Measurements from ENCODE around the gene GRK6.

The GRK6 gene

DNA sequence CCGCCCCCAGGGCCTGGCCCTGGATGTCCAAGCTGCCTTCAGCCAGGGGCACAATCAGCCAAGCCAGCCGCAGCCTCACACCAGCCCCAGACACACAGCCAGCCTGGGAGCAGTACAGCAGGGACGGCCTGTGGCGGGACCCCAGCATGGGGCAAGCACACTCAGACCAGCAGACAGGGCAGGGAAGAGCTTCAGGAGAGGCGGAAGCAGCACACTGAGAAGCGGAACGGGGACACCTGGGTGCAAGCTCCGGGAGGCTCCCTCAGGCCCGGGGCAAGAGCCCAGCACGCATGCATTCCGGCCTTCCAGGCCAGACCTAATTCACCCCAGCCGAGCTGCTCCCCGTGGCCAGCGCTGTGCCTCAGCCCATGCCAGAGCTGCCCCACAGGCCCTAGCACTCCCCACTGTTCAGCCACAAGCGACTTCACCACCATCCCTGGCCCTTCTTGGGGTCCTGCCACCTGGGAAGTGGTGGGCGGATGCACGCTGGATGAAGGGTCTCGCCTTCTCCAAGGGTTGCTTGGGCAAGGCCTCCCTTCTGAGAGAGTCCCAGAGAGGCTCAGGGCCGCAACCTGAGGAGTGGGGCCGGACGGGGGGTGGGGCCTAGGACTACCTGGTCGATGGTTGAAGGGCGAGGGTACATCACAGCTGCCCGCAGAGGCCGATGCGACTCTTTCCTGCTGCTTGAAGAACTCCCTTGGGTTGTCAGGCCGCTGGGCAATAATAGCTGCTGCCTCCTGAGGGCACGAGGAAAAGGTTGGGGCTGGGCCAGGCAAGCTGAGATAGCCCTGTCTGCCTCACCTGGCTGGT, 33.5 kb downstream of the GRK6 start:
- TF ChIP-seq ZFX (IDR thresholded peaks at IDR 0.05; ENCODE audit: borderline replicate concordance), result no peak
- TF ChIP-seq, protein P1, sequence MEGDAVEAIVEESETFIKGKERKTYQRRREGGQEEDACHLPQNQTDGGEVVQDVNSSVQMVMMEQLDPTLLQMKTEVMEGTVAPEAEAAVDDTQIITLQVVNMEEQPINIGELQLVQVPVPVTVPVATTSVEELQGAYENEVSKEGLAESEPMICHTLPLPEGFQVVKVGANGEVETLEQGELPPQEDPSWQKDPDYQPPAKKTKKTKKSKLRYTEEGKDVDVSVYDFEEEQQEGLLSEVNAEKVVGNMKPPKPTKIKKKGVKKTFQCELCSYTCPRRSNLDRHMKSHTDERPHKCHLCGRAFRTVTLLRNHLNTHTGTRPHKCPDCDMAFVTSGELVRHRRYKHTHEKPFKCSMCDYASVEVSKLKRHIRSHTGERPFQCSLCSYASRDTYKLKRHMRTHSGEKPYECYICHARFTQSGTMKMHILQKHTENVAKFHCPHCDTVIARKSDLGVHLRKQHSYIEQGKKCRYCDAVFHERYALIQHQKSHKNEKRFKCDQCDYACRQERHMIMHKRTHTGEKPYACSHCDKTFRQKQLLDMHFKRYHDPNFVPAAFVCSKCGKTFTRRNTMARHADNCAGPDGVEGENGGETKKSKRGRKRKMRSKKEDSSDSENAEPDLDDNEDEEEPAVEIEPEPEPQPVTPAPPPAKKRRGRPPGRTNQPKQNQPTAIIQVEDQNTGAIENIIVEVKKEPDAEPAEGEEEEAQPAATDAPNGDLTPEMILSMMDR (IDR thresholded peaks at IDR 0.05), result no peak
- no peak overlapping the region for H3K27ac ChIP-seq

DNA sequence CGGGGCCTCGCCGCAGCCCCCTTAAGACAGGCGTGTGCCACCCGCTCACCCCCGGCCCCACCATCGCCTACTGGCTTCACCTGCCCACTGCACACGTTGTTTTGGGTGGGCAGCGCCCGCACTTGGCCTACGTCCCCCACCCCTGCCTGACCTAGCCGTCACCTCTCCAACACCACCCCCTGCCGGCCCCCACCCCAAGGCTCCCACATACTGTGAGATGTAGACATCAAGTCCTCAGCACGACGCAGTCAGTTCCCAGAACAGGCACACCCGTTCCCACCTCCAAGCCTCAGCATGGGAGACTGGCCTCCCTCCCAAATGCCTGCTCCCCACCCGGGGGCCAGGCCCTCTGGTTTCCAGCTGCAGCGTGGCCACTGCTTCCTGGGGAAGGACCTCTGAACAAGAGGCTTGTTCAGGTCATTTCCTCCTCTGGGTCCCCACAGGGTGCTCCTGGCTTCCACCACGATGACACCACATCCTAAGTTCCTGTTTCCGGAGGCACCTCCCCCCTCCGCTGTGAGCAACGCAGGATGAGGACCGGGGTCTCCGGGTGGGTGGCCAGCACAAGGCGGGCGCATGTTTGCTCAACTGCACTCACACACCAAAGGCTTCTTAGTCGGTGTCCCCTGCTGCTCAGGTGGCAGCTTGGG, 35.7 kb downstream of the GRK6 start:
- H3K27ac ChIP-seq, result no peak overlapping the region

DNA sequence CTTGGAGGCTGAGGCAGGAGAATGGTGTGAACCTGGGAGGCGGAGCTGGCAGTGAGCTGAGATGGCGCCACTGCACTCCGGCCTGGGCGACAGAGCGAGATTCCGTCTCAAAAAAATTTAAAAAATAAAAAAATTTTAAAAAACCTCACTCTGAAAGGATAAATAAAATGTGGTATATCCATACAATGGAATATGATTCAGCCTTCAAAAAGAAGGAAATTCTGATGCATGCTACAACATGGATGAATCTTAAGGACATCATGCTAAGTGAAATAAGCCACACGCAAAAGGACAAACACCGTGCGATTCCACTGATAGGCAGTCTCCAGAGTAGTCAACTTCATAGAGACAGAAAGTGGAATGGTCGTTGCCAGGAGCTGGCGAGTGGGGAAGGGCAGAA, 38.6 kb downstream of the GRK6 start:
- H3K27ac ChIP-seq, result no peak overlapping the region
- TF ChIP-seq ZFX (IDR thresholded peaks at IDR 0.05; ENCODE audit: borderline replicate concordance), result no peak
- TF ChIP-seq, protein P1 (IDR thresholded peaks at IDR 0.05), result no peak

More for the DNA sequence above, 35.7 kb downstream of the GRK6 start:
- TF ChIP-seq, protein P1 (IDR thresholded peaks at IDR 0.05), result no peak
- no peak for TF ChIP-seq ZFX (IDR thresholded peaks at IDR 0.05; ENCODE audit: borderline replicate concordance)

DNA sequence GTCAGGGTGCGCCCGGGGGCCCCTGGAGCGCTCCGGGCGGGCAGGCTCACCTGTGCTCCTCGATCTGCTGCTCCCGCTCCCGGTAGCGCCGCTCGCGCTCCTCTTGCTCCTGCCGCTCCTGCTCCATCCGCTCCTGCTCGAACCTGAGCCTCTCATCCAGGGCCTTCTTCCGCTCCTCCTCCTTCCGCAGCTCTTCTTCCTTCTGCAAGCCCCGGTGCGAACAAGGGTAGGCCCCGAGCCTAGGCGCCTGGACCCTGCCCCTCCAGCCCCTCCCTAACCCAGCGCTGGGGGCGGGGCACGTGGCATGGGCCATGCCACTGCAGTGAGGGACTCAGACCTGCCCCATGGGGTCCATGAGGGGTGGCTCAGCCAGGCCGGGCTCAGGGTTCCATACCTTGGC, 40.4 kb downstream of the GRK6 start:
- no peak overlapping the region for H3K27ac ChIP-seq
- TF ChIP-seq, protein P1 (IDR thresholded peaks at IDR 0.05), result no peak
- TF ChIP-seq ZFX (IDR thresholded peaks at IDR 0.05; ENCODE audit: borderline replicate concordance), result no peak

DNA sequence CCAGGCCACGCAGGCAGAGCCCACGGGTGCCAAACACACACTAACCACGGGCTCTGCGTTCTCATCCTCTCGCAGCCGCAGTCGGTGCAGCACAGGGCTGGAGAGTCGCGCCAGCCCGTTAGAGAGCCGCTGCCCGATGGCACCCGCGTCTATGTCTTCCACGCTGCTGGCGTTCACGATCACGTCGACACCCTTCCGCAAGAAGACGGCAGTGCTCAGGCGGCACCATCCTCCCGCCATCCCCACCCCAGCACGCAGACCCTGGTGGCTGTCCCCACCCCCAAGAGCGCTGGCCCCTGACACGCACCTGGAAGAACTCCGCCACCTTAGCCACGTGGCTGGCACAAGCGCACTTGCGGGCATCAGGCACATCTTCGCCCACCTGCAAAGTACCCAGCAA, 41.0 kb downstream of the GRK6 start:
- TF ChIP-seq ZFX (IDR thresholded peaks at IDR 0.05; ENCODE audit: borderline replicate concordance), result no peak
- TF ChIP-seq, protein P1 (IDR thresholded peaks at IDR 0.05), result no peak

DNA sequence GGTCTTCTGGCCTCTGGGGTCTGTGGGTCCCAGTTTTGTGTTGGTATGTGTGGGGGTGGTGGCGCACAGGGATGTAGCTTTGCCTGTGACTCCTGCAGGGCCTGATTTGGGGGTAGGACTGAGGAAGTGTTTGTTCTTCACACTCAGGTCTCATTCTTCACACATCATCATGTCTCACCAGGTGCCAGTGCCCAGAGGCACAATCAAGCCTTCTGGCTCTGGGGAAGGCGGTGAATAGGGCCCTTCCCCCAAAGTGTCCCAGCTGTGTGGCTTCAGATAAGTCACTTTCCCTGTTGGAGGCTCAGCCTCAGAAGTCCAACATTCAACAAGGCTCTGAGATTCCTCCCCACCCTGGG, 41.8 kb downstream of the GRK6 start:
- no peak overlapping the region for H3K27ac ChIP-seq
- TF ChIP-seq ZFX (IDR thresholded peaks at IDR 0.05; ENCODE audit: borderline replicate concordance), result no peak
- TF ChIP-seq, protein P1 (IDR thresholded peaks at IDR 0.05), result no peak

More for the DNA sequence above, 41.0 kb downstream of the GRK6 start:
- H3K27ac ChIP-seq, result no peak overlapping the region

Measured in 22Rv1 (cell line).